ENCODE measurements around the gene TIAL1. TPM values are rescaled to one million over a fixed set of nuclear protein-coding genes. Genes with fewer than 3 reads are reported as not detected.

TIAL1 gene
- total RNA-seq, 1 experiment from 2014 or later = 220 TPM

DNA sequence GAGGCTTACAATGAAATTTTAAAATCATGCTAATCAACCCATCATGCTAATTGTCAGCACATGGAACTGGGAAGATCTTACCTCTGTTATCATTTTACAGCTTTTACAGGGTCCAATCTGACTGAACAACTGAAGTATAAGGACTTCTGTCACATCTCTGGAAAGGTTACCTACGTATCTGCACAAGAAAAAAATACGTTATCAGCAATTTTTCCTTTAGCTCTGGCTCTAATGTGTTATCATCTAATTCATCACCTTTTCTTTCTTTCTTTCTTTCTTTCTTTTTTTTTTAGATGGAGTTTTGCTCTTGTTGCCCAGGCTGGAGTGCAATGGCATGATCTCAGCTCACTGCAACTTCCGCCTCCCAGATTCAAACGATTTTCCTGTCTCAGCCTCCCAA lies 8.7 kb downstream of the TIAL1 start (continued):
- TF ChIP-seq EGR1 (IDR thresholded peaks at IDR 0.05; ENCODE audit: low read depth) = no peak
- no peak for TF ChIP-seq ZNF274 (IDR thresholded peaks at IDR 0.05; ENCODE audit: low read depth, low read length)
- TF ChIP-seq FOSL1 (IDR thresholded peaks at IDR 0.05; ENCODE audit: low read depth) = no peak
- TF ChIP-seq ZFX (IDR thresholded peaks at IDR 0.05) = no peak

DNA sequence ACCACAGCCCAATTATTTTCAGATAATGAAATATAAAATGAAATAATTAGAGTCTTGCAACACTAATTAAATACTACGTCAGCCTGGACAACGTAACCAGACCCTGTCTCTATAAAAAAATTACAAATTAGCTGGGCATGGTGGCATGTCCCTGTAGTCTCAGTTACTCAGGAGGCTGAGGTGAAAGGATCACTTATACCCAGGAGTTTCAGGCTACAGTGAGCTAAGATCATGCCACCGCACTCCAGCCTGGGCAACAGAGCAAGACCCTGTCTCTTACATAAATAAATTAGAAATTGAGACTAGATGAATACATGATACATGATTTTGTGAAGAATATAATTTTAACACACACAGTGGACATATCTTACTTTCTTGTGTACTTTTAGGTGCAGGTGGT lies 18.4 kb downstream of the TIAL1 start:
- Histone ChIP-seq H3K27ac (ENCODE audit: low read depth, low read length) (no peak overlapping the region), H3K9ac (ENCODE audit: low read length) (no peak overlapping the region), H3K79me2 (ENCODE audit: insufficient read depth, low read length) (peaks cover 50% of the 10 kb centered on the region), H3K4me1 (ENCODE audit: control insufficient read depth in 1 of 2, insufficient read depth in 2 of 2, low read length in 2 of 2) (no peaks in the 10 kb centered on the region), H3K9me3 (ENCODE audit: control insufficient read depth in 1 of 2, insufficient read depth in 1 of 2, low read depth in 1 of 2, low read length in 2 of 2) (no peaks in the 10 kb centered on the region), H3K36me3 (ENCODE audit: control insufficient read depth in 1 of 2, insufficient read depth in 2 of 2, low read length in 2 of 2) (peaks cover 67 to 80% of the 10 kb centered on the region in 2 experiments), H3K4me2 (ENCODE audit: low read length) (no peak overlapping the region), H3K4me3 (replicated peaks in 1 of 2; ENCODE audit: low read depth in 1 of 2, low read length in 2 of 2) (no peak overlapping the region), H3K9me2 (ENCODE audit: insufficient read depth) (no peaks in the 10 kb centered on the region), H2AFZ (ENCODE audit: low read depth, low read length, poor library complexity, severe bottlenecking) (no peak overlapping the region), H4K20me1 (ENCODE audit: insufficient read depth) (peaks cover 30% of the 10 kb centered on the region), H3K27me3 (ENCODE audit: insufficient read depth, low read length) (no peaks in the 10 kb centered on the region)
- CTCF ChIA-PET = no interaction called here
- intact Hi-C loops (cut with micrococcal nuclease) = no loop called here
- ATAC-seq (no peak), DNase-seq (ENCODE audit: low read depth, low spot score) (no peak)
- BruUV-seq (replicated peaks) = no TSS peak
- TF ChIP-seq CBX3 (IDR thresholded peaks at IDR 0.05; ENCODE audit: low read depth) (no peak), RAD21 (IDR thresholded peaks at IDR 0.05; ENCODE audit: low read depth) (no peak), FOSL1 (IDR thresholded peaks at IDR 0.05; ENCODE audit: low read depth) (no peak), EZH2phosphoT487 (IDR thresholded peaks at IDR 0.05; ENCODE audit: borderline replicate concordance) (no peak), CEBPB (IDR thresholded peaks at IDR 0.05; ENCODE audit: low read depth) (no peak), POLR2AphosphoS5 (IDR thresholded peaks at IDR 0.05; ENCODE audit: low read depth, low read length) (no peak), SP1 (IDR thresholded peaks at IDR 0.05; ENCODE audit: low read depth) (no peak), ZFX (IDR thresholded peaks at IDR 0.05) (no peak), SRF (IDR thresholded peaks at IDR 0.05; ENCODE audit: low read depth) (no peak), TCF7L2 (IDR thresholded peaks at IDR 0.05; ENCODE audit: borderline replicate concordance, extremely low read depth, insufficient read depth, insufficient read length) (no peak), EZH2 (IDR thresholded peaks at IDR 0.05) (no peak), EGR1 (IDR thresholded peaks at IDR 0.05; ENCODE audit: low read depth) (no peak), SIN3A (IDR thresholded peaks at IDR 0.05; ENCODE audit: low read depth) (no peak), YY1 (IDR thresholded peaks at IDR 0.05; ENCODE audit: extremely low read depth, insufficient replicate concordance, low read depth, low read length) (no peak), ZNF274 (IDR thresholded peaks at IDR 0.05; ENCODE audit: low read depth, low read length) (no peak), JUND (IDR thresholded peaks at IDR 0.05) (no peak)
- TF ChIP-seq, protein P1, sequence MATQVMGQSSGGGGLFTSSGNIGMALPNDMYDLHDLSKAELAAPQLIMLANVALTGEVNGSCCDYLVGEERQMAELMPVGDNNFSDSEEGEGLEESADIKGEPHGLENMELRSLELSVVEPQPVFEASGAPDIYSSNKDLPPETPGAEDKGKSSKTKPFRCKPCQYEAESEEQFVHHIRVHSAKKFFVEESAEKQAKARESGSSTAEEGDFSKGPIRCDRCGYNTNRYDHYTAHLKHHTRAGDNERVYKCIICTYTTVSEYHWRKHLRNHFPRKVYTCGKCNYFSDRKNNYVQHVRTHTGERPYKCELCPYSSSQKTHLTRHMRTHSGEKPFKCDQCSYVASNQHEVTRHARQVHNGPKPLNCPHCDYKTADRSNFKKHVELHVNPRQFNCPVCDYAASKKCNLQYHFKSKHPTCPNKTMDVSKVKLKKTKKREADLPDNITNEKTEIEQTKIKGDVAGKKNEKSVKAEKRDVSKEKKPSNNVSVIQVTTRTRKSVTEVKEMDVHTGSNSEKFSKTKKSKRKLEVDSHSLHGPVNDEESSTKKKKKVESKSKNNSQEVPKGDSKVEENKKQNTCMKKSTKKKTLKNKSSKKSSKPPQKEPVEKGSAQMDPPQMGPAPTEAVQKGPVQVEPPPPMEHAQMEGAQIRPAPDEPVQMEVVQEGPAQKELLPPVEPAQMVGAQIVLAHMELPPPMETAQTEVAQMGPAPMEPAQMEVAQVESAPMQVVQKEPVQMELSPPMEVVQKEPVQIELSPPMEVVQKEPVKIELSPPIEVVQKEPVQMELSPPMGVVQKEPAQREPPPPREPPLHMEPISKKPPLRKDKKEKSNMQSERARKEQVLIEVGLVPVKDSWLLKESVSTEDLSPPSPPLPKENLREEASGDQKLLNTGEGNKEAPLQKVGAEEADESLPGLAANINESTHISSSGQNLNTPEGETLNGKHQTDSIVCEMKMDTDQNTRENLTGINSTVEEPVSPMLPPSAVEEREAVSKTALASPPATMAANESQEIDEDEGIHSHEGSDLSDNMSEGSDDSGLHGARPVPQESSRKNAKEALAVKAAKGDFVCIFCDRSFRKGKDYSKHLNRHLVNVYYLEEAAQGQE (IDR thresholded peaks at IDR 0.05; ENCODE audit: low read depth) = no peak
- TF ChIP-seq, protein P2, sequence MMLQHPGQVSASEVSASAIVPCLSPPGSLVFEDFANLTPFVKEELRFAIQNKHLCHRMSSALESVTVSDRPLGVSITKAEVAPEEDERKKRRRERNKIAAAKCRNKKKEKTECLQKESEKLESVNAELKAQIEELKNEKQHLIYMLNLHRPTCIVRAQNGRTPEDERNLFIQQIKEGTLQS (IDR thresholded peaks at IDR 0.05) = no peak
- TF ChIP-seq, protein P3, sequence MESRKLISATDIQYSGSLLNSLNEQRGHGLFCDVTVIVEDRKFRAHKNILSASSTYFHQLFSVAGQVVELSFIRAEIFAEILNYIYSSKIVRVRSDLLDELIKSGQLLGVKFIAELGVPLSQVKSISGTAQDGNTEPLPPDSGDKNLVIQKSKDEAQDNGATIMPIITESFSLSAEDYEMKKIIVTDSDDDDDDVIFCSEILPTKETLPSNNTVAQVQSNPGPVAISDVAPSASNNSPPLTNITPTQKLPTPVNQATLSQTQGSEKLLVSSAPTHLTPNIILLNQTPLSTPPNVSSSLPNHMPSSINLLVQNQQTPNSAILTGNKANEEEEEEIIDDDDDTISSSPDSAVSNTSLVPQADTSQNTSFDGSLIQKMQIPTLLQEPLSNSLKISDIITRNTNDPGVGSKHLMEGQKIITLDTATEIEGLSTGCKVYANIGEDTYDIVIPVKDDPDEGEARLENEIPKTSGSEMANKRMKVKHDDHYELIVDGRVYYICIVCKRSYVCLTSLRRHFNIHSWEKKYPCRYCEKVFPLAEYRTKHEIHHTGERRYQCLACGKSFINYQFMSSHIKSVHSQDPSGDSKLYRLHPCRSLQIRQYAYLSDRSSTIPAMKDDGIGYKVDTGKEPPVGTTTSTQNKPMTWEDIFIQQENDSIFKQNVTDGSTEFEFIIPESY (IDR thresholded peaks at IDR 0.05; ENCODE audit: extremely low read depth, insufficient replicate concordance, low read length) = no peak
- TF ChIP-seq, protein P4, sequence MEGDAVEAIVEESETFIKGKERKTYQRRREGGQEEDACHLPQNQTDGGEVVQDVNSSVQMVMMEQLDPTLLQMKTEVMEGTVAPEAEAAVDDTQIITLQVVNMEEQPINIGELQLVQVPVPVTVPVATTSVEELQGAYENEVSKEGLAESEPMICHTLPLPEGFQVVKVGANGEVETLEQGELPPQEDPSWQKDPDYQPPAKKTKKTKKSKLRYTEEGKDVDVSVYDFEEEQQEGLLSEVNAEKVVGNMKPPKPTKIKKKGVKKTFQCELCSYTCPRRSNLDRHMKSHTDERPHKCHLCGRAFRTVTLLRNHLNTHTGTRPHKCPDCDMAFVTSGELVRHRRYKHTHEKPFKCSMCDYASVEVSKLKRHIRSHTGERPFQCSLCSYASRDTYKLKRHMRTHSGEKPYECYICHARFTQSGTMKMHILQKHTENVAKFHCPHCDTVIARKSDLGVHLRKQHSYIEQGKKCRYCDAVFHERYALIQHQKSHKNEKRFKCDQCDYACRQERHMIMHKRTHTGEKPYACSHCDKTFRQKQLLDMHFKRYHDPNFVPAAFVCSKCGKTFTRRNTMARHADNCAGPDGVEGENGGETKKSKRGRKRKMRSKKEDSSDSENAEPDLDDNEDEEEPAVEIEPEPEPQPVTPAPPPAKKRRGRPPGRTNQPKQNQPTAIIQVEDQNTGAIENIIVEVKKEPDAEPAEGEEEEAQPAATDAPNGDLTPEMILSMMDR (IDR thresholded peaks at IDR 0.05 in 2 of 3, conservative IDR thresholded peaks at IDR 0.05 in 1 of 3; ENCODE audit: borderline replicate concordance in 1 of 3, insufficient read depth in 1 of 3, low read depth in 2 of 3, low read length in 2 of 3) = no peak
- RAD21 ChIA-PET (ENCODE audit: low non-redundant PET in 1 of 2, low total read pairs in 2 of 2, uncharacterized antibody in 2 of 2, unreplicated experiment in 2 of 2) = no interaction called here
- POLR2A ChIA-PET = no interaction called here
